NCI-H1105 treated with DMSO at 0.1 percent for 48 hours (cell line): ENCODE results near the gene GNB3.

Source experiments
- DNase-seq: peaks from one replicate; lab custom pipeline; 2025; lab: John Stamatoyannopoulos, UW

Gene GNB3

DNA sequence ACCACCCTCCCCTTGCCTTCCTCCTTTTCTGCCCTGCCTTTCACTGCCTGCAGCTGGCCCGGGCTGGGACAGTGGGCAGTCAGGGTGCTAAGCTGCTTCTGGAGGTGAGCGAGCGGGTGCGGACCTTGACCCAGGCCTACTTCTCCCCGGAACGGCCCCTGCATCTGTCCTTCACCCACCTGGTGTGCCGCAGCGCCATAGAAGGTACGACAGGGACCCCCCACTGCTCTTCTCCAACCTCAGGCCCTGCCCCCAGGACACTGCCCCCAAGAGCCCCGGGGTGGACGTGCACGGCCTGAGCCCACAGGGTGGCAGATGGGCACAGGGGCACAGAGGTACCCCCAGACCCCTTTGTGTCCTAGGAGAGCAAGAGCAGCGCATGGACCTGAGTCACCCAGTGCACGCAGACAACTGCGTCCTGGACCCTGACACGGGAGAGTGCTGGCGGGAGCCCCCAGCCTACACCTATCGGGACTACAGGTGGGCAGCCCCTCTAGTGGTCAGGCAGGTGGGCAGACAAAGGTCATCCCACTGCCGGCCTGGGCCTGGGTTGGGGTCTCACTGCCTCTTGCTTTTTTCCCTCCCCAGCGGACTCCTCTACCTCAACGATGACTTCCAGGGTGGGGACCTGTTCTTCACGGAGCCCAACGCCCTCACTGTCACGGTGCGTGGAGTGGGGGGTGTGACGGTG, 3.2 kb upstream of the GNB3 start:
- no peak for DNase-seq

DNA sequence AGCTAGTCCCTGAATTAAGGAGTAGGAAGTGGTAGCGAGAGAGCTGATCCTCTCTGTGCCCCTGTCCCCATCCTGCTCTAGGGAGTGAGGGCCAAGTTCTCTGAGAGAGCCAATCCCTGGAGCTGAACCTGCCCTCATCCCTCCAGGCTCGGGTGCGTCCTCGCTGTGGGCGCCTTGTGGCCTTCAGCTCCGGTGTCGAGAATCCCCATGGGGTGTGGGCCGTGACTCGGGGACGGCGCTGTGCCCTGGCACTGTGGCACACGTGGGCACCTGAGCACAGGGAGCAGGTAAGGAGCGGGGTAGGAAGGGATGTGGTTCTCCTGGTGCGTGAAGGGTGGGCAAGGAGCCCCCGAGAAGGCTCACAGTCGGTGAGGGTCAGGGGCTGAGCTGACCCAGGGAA, 1.9 kb upstream of the GNB3 start:
- no peak for DNase-seq

DNA sequence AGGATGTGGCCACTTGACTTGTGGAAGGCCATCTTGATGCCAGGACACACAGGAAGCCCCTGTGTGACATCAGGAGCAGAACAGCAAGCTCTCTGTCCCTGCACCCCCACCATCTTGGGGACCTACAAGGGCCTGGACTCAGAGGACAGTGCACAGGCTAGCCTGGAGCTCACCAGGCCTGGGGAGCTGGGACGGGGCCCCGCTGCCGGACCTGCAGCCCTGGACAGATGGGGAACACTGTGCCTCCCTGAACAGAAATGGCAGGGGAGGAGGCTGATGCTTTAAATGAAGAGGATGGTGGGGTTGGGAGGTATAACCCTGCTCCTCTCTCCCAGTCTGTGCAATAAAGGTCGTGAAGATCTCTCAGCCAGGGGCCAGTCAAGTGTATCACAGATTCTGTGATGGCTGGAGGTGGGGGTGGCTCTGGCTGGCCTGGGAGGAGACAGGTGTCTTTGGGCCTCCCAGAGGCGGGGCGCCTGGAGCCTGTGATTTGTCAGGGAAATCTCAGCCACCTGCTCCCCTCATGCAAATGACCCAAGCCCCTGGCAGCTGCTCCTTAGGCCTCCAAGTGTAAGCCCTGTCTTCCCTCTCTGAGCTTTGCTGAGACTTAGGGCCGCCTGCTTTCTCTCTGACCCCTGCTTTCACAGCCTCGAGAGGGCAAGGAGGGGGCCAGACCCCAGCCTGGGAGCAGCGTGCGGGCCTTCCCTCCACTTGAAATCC, 1.1 kb upstream of the GNB3 start:
- DNase-seq = peak; percentile 51

DNA sequence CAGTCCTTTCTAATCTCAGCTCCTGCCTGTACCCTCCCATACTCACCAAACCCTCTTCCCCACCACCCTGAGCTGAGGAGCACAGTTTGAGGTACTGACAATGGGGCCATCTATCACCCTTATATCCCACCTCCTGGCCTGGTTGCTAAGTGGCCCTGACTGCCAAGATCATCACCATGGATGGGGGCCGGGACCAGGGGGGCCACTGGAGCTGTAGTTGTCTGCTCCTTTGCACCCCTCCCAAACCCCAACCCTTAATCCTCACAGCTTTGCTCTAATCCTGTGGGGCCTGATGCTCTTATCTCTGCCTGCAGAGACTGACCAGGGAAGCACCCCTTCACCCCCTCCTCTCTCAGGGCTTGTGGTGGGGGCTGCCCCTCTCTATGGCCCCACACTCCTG, 395 bp upstream of the GNB3 start:
- DNase-seq = no peak

DNA sequence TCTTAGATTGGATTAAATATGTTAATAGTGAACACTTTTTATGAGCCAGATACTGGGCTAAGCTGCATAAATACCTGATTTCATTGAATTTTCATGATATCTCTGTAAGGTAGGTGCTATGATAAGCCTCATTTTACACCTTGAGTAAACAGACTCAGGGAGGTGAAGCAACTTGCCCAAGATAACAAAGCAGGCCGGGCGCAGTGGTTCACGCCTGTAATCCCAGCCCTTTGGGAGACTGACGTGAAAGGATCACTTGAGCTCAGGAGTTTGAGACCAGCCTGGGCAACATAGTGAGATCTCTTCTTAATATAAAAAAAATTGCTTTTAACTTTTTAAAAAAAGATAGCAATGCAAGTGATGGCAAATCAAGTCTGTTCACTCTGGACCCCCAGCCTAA, 1.4 kb downstream of the GNB3 start:
- DNase-seq = no peak

DNA sequence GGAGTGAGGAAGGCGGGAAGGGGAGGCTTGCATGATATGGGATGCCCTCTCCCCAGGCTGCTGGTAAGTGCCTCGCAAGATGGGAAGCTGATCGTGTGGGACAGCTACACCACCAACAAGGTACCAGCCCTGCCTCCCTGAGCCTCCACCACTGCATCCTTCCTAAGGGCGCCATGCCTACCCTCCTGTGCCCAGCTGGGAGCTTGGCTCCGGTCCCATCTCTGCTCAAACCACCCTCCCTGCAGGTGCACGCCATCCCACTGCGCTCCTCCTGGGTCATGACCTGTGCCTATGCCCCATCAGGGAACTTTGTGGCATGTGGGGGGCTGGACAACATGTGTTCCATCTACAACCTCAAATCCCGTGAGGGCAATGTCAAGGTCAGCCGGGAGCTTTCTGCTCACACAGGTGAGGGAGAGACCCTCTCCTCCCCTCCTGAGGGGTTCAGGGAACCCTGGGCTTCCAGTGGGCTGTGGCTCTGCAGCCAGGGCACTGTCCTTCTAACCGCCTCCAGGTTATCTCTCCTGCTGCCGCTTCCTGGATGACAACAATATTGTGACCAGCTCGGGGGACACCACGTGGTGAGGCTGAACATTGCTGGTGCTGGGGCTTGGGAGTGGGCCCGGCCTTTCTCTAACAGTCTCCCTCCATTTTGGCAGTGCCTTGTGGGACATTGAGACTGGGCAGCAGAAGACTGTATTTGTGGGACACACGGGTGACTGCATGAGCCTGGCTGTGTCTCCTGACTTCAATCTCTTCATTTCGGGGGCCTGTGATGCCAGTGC, 2.6 kb downstream of the GNB3 start:
- no peak for DNase-seq

DNA sequence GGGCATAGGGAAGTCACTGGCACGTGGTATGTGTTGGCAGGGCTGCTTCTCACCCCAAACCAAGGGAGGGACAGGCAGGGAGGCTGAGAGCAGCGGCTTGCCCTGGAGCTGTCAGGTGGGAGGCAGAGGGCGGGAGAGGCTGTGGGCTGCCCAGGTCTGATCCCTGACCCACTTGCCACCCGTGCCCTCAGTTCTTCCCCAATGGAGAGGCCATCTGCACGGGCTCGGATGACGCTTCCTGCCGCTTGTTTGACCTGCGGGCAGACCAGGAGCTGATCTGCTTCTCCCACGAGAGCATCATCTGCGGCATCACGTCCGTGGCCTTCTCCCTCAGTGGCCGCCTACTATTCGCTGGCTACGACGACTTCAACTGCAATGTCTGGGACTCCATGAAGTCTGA, 4.7 kb downstream of the GNB3 start:
- DNase-seq = no peak

DNA sequence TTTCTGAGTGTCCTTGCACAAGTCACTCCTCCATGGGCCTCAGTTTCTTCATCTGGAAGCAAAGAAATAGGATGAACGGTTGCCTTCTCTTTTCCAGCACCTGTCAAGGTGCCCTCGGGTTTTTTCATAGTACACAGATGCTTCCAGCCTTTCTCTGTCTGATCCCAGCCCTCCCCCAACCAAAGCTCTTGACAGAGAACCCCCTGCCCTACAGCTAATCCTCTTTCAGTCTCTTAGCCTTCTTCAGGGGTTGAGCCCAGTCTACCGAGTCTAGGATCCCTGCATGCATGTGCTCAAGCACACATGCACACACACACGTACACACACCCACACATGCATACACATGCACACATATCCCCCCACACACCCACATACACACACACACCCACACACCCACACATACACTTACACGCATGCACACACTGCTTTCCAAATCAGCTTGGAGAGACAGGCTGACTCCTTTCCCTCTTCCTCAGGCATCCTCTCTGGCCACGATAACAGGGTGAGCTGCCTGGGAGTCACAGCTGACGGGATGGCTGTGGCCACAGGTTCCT, 5.7 kb downstream of the GNB3 start:
- DNase-seq = no peak

DNA sequence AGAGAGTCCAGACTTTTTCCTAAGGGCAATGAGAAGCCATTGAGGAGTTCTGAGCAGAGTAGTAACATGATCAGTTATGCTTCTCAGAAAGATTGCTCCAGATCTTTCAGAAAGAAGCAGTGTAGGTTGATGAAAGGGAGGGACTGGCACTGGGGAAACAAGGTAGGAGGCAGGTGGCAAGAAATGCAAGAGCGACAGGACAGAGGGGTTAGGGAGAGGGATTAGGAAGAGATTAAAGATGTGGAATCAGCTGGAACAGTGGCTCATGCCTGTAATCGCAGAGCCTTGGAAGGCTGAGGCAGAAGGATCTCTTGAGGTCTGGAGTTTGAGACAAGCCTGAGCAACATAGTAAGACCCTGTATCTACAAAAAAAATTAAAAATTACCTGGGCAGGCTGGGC, 7.0 kb downstream of the GNB3 start:
- no peak for DNase-seq

DNA sequence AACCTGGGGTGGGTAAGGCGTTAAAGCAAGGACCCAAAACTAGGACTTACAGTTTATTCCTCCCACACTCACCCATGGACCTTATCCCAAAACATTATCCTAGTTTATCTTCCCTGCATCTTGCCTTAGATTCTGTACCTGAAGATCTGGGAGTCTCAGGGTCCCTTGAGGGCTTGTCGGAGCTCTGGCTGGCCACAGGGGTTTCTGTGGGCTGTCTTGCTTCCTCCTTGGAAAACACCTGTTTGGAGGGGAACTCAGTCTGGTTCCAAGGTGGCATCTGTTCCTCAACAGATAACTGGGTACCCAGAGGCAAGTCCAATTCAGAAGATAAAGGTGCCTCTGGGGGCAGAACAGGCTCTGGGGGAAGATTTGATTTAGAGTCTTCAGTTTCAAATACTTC, 8.7 kb downstream of the GNB3 start:
- DNase-seq = no peak

DNA sequence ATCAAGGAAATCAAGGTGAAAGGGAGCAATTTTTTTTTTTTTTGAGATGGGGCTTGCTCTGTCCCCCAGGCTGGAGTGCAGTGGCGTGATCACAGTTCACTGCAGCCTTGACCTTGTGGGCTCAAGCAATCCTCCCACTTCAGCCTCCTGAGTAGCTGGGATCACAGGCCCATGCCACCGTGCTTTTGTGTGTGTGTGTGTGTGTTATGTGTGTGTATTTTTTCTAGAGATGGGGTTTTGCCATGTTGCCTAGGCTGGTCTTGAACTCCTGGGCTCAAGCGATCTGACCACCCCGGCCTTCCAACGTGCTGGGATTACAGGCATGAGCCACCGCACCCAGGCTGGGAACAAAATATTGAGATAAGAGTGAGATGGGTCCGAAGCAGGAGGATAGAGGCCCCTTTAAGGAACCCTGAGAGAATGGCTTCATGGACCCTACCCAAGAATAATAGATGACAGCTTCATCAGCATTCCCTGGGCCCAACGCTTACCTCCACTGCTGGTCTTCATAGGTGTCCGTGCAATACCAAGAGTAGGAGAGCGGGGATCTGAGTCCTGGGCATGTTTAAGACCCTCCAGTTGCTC, 9.3 kb downstream of the GNB3 start:
- no peak for DNase-seq

DNA sequence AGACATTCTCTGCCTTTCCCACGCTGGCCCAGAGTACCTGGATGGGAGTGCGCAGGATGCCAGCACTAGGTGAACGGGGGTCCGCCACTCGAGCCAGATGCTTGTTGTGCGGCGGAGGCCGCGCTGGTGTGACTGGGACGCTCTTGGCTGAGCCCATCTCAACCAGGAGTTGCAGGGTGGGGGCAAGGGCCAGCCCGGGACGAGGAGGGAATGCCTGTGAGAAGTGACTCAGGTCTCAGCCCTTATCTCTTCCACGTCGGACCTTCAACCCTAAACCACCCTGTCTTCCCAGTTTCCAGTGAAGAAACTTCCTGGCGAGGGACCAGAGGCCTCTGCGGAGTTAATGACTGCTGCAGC, 10.0 kb downstream of the GNB3 start:
- DNase-seq = no peak

DNA sequence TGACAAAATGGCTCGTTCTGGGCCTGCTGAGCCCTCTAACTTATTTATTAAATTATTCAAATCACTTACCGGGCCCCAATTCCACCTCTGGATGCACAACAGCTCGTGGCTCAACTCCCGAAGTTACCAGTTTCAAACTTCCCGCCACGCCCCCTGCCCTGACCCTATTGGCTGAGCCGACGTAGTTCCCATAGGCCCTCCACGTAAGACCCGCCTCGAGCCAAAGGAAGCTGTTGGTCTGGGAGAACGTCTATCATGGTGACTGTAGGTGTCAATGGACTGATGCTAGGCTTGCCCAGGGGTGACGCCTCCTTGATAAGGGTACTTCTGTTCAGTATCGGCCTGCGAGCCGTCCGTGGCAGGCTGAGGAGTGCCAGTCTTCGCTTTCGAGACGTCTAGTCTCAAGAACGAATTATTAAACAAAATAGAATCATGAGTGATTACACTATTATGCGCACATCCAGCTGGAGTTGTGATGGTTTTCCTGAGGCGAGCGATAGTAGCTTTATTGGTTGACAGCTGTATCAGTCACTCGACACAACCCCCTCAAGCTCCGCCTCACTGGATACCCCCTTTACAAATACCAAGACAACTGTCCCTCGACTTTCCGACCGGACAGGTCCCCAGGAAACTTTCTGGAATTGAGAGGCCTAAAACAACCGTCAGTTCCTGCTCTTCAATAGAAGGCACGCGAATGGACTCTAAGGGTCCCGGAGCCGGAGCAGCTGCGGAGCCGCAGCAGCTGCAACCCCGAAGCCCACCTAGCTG, 10.6 kb downstream of the GNB3 start, which contains the start of gene CDCA3:
TSS of gene CDCA3 (minus strand) at position 134 of the 768 bp plus-strand sequence. CDS start 334 bp downstream, outside the sequence.
- peak; percentile 98 for DNase-seq

DNA sequence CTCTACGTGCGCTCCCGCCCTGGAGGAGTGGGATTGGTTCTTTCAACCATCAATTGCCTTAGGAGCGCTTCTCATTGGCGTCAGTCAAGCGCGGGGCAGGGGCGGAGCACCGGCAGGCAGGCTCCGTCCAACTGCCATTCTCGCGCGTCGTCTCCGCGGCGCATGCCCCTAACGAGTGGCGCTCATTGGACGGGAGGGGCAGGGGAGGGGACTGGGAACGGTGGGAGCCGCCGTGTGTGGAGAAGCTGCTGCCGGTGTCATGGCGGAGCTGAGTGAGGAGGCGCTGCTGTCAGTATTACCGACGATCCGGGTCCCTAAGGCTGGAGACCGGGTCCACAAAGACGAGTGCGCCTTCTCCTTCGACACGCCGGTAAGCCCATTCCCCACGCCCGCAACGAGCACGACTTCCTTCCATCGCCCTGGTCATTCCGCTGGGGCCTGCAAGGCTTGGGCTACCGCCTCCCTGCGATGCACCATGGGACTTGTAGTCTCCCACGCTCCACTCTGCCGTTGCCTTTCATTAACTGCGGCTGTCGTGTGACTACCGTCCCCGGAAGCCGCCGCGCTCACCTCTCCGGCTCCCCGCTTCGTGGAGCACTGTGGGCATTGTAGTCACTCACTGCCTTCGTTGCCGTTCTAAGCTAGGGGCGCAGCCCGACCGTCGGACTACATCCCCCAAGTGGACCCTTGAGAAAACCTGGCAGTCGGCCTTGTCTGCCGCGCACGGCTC, 11.4 kb downstream of the GNB3 start, which contains the start of gene USP5:
TSS of gene USP5 (plus strand) at position 230 of the 730 bp plus-strand sequence. CDS start at position 260, 30 bp downstream.
- DNase-seq = peak; percentile 99

DNA sequence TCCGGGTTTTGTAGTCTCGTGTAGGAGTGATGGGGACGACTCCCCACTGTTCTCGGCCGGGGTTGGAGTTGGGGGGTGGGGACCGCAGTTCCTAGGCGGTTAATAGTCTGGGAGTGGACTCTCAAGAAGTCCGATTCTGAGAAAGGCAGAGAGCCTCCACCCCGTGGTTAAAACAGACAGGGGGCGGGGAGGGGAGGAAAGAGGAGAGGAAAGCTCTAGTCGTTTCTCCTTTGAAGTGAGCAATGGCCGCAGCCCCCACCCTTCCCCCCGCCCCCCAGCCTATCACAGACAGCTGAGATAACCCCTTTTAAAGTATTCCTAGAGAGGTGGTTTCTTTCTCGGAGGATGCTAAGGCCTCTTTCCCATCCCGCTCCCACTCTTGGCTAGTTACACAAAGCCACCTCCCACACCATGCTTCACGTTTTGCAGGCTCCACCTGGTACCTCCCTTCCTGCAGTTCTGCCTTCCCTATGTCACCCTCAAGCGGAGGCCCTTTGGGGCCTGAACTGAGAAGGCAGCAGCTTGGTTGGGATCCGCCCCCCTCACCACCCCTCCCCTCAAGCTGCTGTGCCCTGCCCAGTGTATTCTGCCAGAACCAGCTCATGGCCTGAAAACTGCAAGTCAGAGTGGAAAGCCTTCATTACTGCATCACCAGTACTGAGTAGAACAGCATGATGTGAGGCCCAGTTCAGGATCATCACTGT, 12.1 kb downstream of the GNB3 start:
- peak; percentile 27 for DNase-seq

DNA sequence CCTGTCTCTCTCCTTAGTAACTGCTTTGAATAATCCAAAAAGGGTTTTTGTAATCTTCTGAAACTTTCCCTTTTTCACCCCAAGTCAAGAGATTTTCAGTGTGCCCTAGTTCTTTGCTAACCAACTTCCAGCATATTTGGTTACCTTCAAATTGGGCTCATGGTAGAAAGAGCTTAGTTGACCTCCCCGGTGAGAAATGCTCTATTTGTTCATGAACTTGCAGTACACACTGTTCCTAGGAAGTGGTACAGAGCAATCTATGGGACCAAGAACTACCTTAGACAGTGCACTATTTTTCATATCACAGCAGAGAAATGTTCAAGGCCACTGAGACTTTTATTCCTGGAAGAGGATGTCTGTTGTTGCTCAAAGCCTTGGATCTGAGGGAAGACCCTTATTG, 12.9 kb downstream of the GNB3 start:
- no peak for DNase-seq

DNA sequence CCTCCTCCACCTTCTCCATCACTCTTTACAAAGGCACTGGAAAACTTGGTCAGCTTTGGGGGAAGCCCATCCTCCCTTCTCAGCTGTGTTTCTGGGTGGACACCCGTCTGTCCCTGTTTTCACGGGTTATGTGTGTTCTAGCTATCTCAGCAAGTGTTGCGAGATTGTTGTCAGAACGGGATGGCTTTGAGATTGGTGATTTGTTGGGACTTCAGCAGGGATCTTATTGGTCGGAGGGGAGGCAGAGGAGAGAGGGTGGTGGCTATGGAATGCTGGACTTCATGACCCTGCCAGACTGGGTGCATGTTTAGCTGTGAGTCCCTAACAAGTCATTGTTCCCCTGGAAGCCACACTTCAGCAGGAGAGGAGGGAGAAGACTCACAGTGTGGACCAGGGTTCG, 13.3 kb downstream of the GNB3 start:
- DNase-seq = no peak

DNA sequence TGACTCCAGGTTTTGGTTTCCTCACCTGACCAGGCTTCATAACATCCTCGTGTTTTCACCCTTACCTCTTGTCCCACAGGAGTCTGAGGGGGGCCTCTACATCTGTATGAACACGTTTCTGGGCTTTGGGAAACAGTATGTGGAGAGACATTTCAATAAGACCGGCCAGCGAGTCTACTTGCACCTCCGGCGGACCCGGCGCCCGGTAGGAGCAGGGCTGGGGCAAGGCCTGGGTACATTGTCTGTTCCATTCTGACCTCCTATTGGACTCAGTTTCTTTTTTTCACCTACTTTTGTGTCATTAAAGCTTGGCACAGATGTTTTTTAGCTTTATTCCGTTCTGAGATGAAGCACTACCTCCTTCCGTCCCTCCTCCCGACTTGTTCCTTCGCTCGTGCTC, 14.6 kb downstream of the GNB3 start:
- DNase-seq = no peak

DNA sequence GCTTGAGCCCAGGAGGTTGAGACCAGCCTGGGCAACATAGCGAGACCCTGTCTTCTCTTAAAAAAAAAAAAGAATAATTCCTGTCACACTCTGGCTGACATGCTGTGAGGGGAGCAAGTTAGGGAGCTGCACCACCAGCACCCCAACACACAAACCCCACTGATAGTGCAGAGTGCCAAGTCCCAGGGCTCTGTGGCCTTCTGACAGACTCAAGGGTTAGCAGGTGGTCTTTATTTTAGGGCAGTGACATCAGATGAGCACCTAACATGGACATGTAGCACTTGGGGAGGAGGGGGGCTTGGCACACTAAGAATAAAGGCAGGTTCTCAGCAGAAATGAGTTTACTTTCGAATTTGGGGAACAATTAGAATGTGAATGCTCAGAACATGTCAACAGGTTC, 18.1 kb downstream of the GNB3 start:
- no peak for DNase-seq

DNA sequence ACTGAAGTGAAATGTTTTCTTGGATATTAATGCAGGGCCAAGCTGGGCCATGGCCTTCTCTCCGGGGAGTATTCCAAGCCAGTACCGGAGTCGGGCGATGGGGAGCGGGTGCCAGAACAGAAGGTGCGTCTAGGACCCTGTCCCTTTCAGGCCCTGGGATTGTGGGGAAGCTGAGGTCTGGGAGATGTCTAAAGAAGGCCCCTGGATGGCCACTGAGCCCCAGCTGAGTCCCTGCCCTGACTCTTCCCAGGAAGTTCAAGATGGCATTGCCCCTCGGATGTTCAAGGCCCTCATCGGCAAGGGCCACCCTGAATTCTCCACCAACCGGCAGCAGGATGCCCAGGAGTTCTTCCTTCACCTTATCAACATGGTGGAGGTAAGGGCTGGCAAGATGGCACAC, 19.4 kb downstream of the GNB3 start:
- DNase-seq = no peak
